Mucosa of stomach (tissue), 1 donor: ENCODE results near the gene STXBP2.

Experiments used
- H3K27me3 ChIP-seq: one replicate; pipeline ENCODE4 v1.7.0; 2013; ENCODE audit warnings: mild to moderate bottlenecking, low read length; ENCODE audit not compliant: control insufficient read depth, insufficient read depth
- H3K36me3 ChIP-seq: one replicate; pipeline ENCODE4 v1.7.0; 2013; ENCODE audit warnings: low read length; ENCODE audit not compliant: control insufficient read depth, insufficient read depth
- H3K4me1 ChIP-seq: one replicate; pipeline ENCODE4 v1.7.0; 2013; ENCODE audit warnings: mild to moderate bottlenecking, low read length; ENCODE audit not compliant: control insufficient read depth, insufficient read depth
- H3K4me3 ChIP-seq: one replicate; pipeline ENCODE4 v1.7.0; 2013; ENCODE audit warnings: low read length
- H3K9ac ChIP-seq: one replicate; pipeline ENCODE4 v1.7.0; 2013; ENCODE audit warnings: mild to moderate bottlenecking, low read length, moderate library complexity
- H3K9me3 ChIP-seq: one replicate; pipeline ENCODE4 v1.7.0; 2013; ENCODE audit warnings: mild to moderate bottlenecking, low read length, moderate library complexity; ENCODE audit not compliant: control insufficient read depth
- donor health status: Pancreatic carcinoma.

The STXBP2 gene

GRCh38 chr19:7618348-7618747 is 18.6 kb upstream of the STXBP2 start:
- peak overlapping the region; percentile 11 for H3K9ac ChIP-seq
- peaks cover 33% of the 10 kb centered on the region for H3K4me1 ChIP-seq
- peaks cover 11% of the 10 kb centered on the region for H3K36me3 ChIP-seq
- H3K4me3 ChIP-seq: no peak overlapping the region
- no peaks in the 10 kb centered on the region for H3K9me3 ChIP-seq
- no peaks in the 10 kb centered on the region for H3K27me3 ChIP-seq

DNA sequence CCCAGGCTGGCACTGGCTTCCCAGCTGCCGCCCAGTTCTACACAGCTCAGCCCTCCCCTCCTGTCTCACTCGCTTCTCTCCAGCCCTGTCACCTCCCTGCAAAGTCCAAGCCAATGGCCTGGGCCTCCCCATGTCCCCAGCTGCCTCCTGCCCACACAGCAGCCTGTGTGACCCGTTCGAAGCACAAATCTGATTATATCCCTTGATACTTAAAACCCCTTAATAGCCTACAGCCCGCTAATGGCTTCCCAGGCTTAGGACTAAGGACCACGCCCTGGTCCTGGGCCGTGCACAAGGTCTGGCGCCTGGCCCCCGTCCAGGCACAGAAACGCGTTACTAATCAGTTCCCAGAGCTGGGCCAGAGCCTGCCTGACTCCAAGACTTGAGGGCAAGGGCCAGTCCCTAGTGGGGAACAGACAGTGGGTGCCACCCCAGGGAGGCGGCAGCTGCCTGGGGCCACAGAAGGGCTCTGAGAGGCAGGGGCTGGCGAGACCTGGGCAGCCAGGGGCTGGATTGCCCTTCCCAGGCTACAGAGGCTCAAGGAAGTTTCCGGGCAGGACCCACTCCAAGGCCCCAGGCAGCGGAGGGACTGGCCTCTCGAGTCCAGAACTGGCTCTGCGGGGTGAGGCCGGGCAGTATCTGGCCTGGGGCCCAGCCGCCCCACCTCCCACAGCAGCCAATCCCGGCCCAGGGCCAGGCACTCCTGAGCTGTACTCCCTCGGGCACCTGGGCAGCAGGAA is 18.0 kb upstream of the STXBP2 start:
- Histone ChIP-seq H3K4me1 (peaks cover 33% of the 10 kb centered on the region), H3K9ac (peak overlapping the region; percentile 11), H3K36me3 (peaks cover 11% of the 10 kb centered on the region), H3K4me3 (peak overlapping the region; percentile 15), H3K9me3 (no peaks in the 10 kb centered on the region), H3K27me3 (no peaks in the 10 kb centered on the region)

GRCh38 chr19:7619671-7620441 is 17.1 kb upstream of the STXBP2 start:
- Histone ChIP-seq H3K27me3 (no peaks in the 10 kb centered on the region), H3K9me3 (no peaks in the 10 kb centered on the region), H3K36me3 (peaks cover 11% of the 10 kb centered on the region), H3K4me3 (no peak overlapping the region), H3K4me1 (peaks cover 33% of the 10 kb centered on the region), H3K9ac (no peak overlapping the region)

DNA sequence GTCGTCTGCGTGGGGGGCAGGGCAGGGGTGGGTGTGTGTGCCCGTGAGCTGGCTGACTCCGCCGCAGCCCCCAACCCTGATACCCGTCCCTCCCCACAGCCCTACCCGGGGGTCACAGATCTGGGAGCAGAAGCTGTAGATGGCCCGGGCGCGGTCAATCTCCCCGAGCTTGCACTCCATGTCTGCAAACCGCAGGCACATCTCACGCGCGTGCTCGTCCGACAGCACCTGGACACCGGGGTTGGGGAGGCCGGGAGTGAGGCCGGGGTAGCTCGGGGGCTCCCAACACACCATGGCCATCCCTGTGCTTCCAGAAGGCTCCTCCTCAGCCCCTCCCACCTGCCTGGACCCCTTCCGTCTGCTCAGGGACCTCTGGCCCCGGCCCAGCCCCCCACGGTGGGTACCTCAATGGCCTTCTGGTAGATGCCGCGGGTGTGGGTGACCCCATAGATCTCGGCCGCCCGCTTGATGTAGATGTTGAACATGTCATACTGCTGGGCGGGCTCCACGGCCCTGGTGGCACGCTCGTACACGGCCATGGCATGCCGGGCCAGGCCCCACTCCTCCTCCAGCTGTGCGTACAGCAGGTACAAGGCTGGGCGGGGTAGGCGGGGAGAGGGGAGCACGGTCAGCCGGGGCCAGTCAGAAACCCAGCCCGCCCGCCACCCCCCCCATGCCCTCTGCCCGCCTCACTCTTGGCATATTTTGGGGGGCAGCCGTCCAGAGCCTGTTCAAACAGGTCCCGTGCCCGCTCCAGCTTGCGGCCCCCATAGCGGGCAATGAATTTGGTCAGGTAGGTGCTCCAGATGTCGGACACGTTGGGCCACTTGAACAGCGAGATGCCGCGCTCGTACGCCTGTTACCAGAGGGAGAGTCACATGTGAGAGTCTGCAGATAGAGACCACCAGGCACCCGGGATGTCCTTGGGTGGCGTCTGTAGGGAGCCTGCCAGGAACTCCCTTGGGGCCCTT is 16.2 kb upstream of the STXBP2 start:
- Histone ChIP-seq H3K9me3 (no peaks in the 10 kb centered on the region), H3K27me3 (no peaks in the 10 kb centered on the region), H3K4me3 (no peak overlapping the region), H3K4me1 (peaks cover 33% of the 10 kb centered on the region), H3K36me3 (peaks cover 11% of the 10 kb centered on the region), H3K9ac (no peak overlapping the region)

- Histone ChIP-seq H3K9ac (no peak overlapping the region), H3K36me3 (peaks cover 11% of the 10 kb centered on the region), H3K9me3 (no peaks in the 10 kb centered on the region), H3K4me1 (peaks cover 24% of the 10 kb centered on the region), H3K27me3 (no peaks in the 10 kb centered on the region), H3K4me3 (no peak overlapping the region)
Measured at GRCh38 chr19:7622933-7623685, 13.8 kb upstream of the STXBP2 start.

DNA sequence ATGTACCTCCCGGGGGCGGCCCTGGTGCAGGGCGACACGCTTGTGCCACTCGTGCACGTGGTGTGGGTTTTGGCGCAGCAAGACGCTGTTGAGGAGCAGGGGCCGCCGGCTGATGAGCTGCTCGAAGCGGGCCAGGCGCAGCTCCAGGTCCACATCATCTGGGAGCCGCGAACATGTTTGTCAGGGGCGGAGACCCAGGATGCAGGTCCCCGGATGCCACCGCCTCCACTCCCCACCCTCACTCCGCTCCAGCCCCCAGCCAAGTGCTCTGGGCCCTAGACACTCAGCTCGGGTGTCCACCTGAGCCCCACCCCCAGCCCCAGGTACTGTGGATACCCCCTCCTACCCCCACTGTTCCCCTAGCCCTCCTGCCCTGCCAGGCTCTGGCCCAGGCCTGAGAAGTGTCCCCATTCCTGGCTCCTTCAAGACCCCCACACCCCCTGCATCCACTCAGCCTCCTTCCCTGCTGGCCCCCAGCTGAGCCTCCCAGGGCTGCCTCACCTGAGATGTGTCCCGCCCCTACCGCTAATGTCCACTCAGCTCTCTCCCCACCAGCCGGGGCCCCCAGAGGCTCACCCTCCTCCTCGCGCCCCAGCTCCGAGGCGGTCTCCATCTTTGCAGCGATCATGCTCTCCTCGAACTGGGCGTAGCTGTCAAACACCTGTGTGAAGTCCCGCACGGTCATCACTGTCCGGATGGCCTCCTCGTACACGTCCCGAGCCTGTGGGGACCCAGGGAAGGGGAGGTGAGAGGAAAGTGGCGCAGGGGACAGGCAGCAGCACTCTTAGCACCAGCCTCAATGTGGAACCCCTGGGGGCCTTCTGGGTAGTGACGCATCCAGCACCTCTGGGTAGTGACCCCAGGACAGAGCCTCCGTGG is 12.9 kb upstream of the STXBP2 start:
- peaks cover 23% of the 10 kb centered on the region for H3K4me1 ChIP-seq
- peaks cover 11% of the 10 kb centered on the region for H3K36me3 ChIP-seq
- no peaks in the 10 kb centered on the region for H3K27me3 ChIP-seq
- no peak overlapping the region for H3K9ac ChIP-seq
- no peaks in the 10 kb centered on the region for H3K9me3 ChIP-seq
- no peak overlapping the region for H3K4me3 ChIP-seq

DNA sequence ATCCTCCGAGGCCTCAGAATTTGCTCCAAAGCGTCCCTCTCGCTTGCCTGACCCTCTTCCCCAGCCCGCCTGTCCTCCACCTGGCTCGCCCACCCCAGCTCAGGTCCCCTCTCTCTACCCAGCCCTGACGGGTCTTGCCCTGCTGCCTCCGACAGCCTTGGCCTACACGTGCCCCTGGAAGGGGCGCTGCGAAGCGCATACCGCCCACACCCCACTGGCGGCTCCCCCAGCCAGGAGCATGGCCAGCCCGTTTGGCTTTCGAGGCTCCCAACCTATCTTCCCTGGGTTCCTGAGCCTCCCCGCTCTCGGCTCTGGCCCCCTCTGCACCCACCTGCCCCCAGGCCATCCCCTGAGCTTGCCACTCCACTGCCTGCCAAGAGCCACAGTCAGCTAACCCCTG is 12.1 kb upstream of the STXBP2 start:
- Histone ChIP-seq H3K27me3 (no peaks in the 10 kb centered on the region), H3K4me1 (peaks cover 15% of the 10 kb centered on the region), H3K4me3 (no peak overlapping the region), H3K9me3 (no peaks in the 10 kb centered on the region), H3K9ac (no peak overlapping the region), H3K36me3 (peaks cover 11% of the 10 kb centered on the region)

- H3K36me3 ChIP-seq: peaks cover 11% of the 10 kb centered on the region
Measured at GRCh38 chr19:7625763-7626372, 11.0 kb upstream of the STXBP2 start.

DNA sequence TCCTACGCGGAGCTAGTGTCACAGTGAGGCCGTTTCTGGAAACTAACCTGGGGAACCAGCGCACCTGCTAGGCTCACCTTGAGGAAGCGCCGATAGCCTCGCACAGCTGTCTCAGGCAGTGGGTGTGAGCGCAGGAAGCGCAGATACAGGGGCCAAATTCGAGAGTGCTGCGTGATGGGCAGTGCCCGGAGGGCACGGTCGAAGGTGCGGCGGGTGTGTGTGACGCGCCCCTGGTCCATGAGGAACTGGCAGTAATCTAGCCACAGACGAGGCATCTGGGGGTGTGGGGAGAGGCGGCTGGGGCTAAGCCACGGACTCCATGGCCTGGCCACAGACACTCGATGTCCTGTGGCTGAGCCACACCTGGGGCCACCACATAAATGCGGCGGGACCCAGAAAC is 9.7 kb upstream of the STXBP2 start:
- H3K9ac ChIP-seq: no peak overlapping the region
- no peaks in the 10 kb centered on the region for H3K27me3 ChIP-seq
- H3K9me3 ChIP-seq: no peaks in the 10 kb centered on the region
- peaks cover 8% of the 10 kb centered on the region for H3K36me3 ChIP-seq
- no peak overlapping the region for H3K4me3 ChIP-seq
- H3K4me1 ChIP-seq: peaks cover 21% of the 10 kb centered on the region

More at GRCh38 chr19:7625763-7626372, 11.0 kb upstream of the STXBP2 start:
- Histone ChIP-seq H3K27me3 (no peaks in the 10 kb centered on the region), H3K4me3 (no peak overlapping the region), H3K9me3 (no peaks in the 10 kb centered on the region), H3K4me1 (peaks cover 19% of the 10 kb centered on the region), H3K9ac (no peak overlapping the region)

GRCh38 chr19:7628589-7629311 is 8.2 kb upstream of the STXBP2 start:
- no peaks in the 10 kb centered on the region for H3K27me3 ChIP-seq
- no peaks in the 10 kb centered on the region for H3K36me3 ChIP-seq
- H3K4me1 ChIP-seq: peaks cover 21% of the 10 kb centered on the region
- peak overlapping the region; percentile 97 for H3K9ac ChIP-seq
- peak overlapping the region; percentile 97 for H3K4me3 ChIP-seq
- H3K9me3 ChIP-seq: no peaks in the 10 kb centered on the region
